ENCODE data around the gene LRP1B.

- TF ChIP-seq CTCF (IDR thresholded peaks at IDR 0.05; ENCODE audit: low read depth, low read length, poor library complexity, severe bottlenecking), result no peak
- no peak for TF ChIP-seq EZH2phosphoT487 (IDR thresholded peaks at IDR 0.05; ENCODE audit: borderline replicate concordance, low read length)
Measured at GRCh38 chr2:140355511-140356090, 1775.2 kb downstream of the LRP1B start.
